Breast epithelium (tissue), 4 donors: ENCODE results near the gene GLYATL1. TPM values are rescaled to one million over a fixed set of nuclear protein-coding genes. Genes with fewer than 3 reads are reported as not detected.

Experiments
- DNase-seq, 2 donors: peaks; one replicate each; pipeline ENCODE4 v3.0.0-alpha.2; 2019; ENCODE audit warnings: low spot score in 2 of 2
- H3K27ac ChIP-seq, 2 donors: fragments of 200-600 bp; sonication (generic) in 1 of 2; one replicate each; pipeline ENCODE4 v1.5.1; 2016 to 2019; ENCODE audit warnings: mild to moderate bottlenecking in 1 of 2
- H3K27me3 ChIP-seq, 2 donors: fragments of 200-600 bp; sonication (generic) in 1 of 2; one replicate each; pipeline versions ENCODE4 v1.5.1 to v1.6.0; 2017 to 2019; ENCODE audit warnings: control low read depth in 1 of 2, mild to moderate bottlenecking in 1 of 2
- H3K36me3 ChIP-seq: fragments of 200-600 bp; one replicate; pipeline ENCODE4 v1.5.1; 2019
- H3K4me1 ChIP-seq, 2 donors: fragments of 200-600 bp; sonication (generic); one replicate each; pipeline ENCODE4 v1.5.1; 2016 to 2019; ENCODE audit warnings: control low read depth in 1 of 2
- H3K4me3 ChIP-seq, 3 donors: fragments of 200-600 bp; sonication (generic); 1 replicate in 2 of 3; 2 replicates in 1 of 3; pipeline ENCODE4 v1.5.1; 2016 to 2019; ENCODE audit warnings: mild to moderate bottlenecking in 3 of 3, moderate library complexity in 2 of 3
- H3K9me3 ChIP-seq, 2 donors: fragments of 200-600 bp; sonication (generic) in 1 of 2; one replicate each; pipeline ENCODE4 v1.5.1; 2016 to 2019; ENCODE audit warnings: control low read depth in 1 of 2
- POLR2A ChIP-seq: fragments of 450-650 bp; IDR thresholded peaks from one replicate; pipeline ENCODE4 v1.6.1; 2016; ENCODE audit warnings: antibody characterized with exemption, mild to moderate bottlenecking, moderate library complexity
- POLR2AphosphoS5 ChIP-seq, 3 donors: sonication (generic); formaldehyde crosslinking; IDR thresholded peaks; one replicate each; pipeline ENCODE4 v1.6.1; 2017; ENCODE audit warnings: antibody characterized with exemption in 3 of 3
- intact Hi-C: fragments of 100-400 bp; cut with DNase I; formaldehyde crosslinking; loops from one replicate; pipeline ENCODE4 v1.15.1; 2023; ENCODE audit warnings: low total_unique reads
- total RNA-seq, 3 donors: library from RNA; depleted of rRNA; stranded (reverse); fragments of >200 nt; gene quantifications; one replicate each; pipeline ENCODE4 v1.1.0, GENCODE V29; 2016
- TF ChIP-seq, protein P1 (sequence below), 3 donors: fragments of 450-650 bp; IDR thresholded peaks; one replicate each; pipeline ENCODE4 v1.5.1; 2016 to 2017; ENCODE audit warnings: antibody characterized with exemption in 3 of 3, mild to moderate bottlenecking in 3 of 3, moderate library complexity in 3 of 3

GLYATL1 gene
- total RNA-seq, 3 donors from 2014 or later: 0.73 to 1.6 TPM; not detected in 1

DNA sequence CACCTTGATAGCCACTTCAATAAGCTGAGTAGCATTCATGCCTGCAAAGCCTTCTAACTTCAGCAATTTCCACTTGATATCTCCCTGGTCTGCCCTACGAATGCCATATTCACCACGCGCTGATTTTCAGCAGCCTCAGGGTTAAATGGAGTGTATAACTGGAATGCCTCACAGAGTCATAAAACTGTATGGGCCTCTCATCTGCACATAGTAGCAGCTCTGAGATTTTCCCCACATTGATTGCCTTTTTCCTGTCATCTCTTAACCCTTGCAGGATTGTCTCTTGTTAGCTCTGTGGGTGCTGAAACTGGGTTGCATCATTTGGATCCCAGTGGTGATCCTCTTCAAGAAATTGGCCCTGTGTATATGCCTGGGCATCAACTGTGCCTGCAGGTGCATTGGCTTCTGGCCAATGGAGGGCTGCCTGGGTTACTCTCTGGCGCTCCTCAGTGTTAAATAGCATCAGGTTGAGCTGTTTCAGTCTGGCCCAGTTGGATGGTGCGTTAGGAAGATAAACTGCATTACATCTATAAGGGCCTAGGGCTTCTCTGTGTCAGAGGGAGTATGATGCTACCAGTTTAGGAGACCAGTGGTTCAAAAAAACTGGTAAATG is 17.4 kb upstream of the GLYATL1 start:
- intact Hi-C loops: no loop called here
- TF ChIP-seq POLR2A: no peak
- TF ChIP-seq POLR2AphosphoS5 (IDR thresholded peaks at IDR 0.05): no peak
- TF ChIP-seq, protein P1, sequence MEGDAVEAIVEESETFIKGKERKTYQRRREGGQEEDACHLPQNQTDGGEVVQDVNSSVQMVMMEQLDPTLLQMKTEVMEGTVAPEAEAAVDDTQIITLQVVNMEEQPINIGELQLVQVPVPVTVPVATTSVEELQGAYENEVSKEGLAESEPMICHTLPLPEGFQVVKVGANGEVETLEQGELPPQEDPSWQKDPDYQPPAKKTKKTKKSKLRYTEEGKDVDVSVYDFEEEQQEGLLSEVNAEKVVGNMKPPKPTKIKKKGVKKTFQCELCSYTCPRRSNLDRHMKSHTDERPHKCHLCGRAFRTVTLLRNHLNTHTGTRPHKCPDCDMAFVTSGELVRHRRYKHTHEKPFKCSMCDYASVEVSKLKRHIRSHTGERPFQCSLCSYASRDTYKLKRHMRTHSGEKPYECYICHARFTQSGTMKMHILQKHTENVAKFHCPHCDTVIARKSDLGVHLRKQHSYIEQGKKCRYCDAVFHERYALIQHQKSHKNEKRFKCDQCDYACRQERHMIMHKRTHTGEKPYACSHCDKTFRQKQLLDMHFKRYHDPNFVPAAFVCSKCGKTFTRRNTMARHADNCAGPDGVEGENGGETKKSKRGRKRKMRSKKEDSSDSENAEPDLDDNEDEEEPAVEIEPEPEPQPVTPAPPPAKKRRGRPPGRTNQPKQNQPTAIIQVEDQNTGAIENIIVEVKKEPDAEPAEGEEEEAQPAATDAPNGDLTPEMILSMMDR (IDR thresholded peaks at IDR 0.05): no peak
- Histone ChIP-seq H3K4me3 (no peak overlapping the region), H3K9me3 (peaks cover 9 to 14% of the 10 kb centered on the region in 2 donors), H3K27ac (peak overlapping the region in 1 of 2 donors; percentile 53), H3K27me3 (no peaks in the 10 kb centered on the region), H3K36me3 (no peaks in the 10 kb centered on the region), H3K4me1 (no peaks in the 10 kb centered on the region)
- DNase-seq: no peak

DNA sequence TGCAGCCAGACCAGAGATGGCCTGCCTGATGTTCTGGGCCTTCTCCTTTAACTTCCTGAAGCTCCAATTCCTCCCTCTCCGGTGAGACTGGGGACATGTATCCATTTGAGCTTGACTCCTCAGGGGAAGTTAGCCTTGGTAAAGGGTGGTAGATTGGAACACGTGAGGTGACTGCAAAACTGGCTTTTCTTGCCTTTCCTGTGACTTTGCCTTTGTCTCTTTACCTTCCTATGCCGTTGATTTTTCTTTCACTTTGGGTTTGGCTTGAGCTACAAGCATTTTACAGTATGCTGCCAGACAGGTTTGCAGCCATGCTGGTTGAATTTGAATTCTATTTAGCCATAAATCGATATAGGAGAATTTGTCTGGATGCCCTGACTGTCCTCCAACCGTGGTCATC is 16.8 kb upstream of the GLYATL1 start:
- Histone ChIP-seq H3K4me1 (no peaks in the 10 kb centered on the region), H3K27me3 (no peaks in the 10 kb centered on the region), H3K36me3 (no peaks in the 10 kb centered on the region), H3K9me3 (peaks cover 3 to 8% of the 10 kb centered on the region in 2 donors), H3K27ac (peak overlapping the region; percentile 21 to 53), H3K4me3 (no peak overlapping the region)
- intact Hi-C loops: no loop called here
- TF ChIP-seq, protein P1 (IDR thresholded peaks at IDR 0.05): no peak
- no peak for TF ChIP-seq POLR2AphosphoS5 (IDR thresholded peaks at IDR 0.05)
- no peak for TF ChIP-seq POLR2A
- DNase-seq: no peak

GRCh38 chr11:58923300-58923788 is 15.9 kb upstream of the GLYATL1 start:
- H3K4me1 ChIP-seq: no peaks in the 10 kb centered on the region
- no peak for DNase-seq
- H3K4me3 ChIP-seq: no peak overlapping the region
- no peaks in the 10 kb centered on the region for H3K36me3 ChIP-seq
- intact Hi-C loops: no loop called here
- H3K27me3 ChIP-seq: no peaks in the 10 kb centered on the region
- H3K27ac ChIP-seq: peak overlapping the region; percentile 10 to 54
- TF ChIP-seq POLR2A: no peak
- no peak for TF ChIP-seq POLR2AphosphoS5 (IDR thresholded peaks at IDR 0.05)
- TF ChIP-seq, protein P1 (IDR thresholded peaks at IDR 0.05): peak in 1 of 3 donors; percentile 20
- no peaks in the 10 kb centered on the region for H3K9me3 ChIP-seq

GRCh38 chr11:58924230-58924629 is 15.1 kb upstream of the GLYATL1 start:
- Histone ChIP-seq H3K36me3 (no peaks in the 10 kb centered on the region), H3K27me3 (no peaks in the 10 kb centered on the region), H3K9me3 (no peaks in the 10 kb centered on the region), H3K4me1 (no peaks in the 10 kb centered on the region), H3K4me3 (no peak overlapping the region), H3K27ac (peak overlapping the region in 1 of 2 donors; percentile 14)
- intact Hi-C loops: no loop called here
- DNase-seq: no peak
- TF ChIP-seq POLR2A: no peak
- TF ChIP-seq, protein P1 (IDR thresholded peaks at IDR 0.05): no peak
- TF ChIP-seq POLR2AphosphoS5 (IDR thresholded peaks at IDR 0.05): no peak

DNA sequence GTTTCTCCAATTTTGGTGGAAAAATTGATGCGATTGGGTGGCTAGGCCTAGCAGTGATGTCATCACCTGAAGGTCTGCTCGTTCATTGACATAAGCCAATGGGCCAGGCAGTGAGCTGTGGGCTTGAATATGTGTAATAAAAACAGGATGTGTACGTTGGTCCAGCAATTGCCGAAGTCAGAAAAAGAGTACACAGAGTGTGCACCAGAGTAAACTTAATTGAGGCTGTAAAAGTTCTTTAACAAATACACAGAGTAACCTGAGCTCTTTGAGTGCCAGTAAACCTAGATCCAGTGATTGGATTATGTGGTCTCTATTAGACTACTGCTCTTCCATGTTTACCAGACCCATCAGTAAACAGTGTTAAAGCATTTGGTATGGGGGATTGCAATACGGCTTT is 13.0 kb upstream of the GLYATL1 start:
- Histone ChIP-seq H3K36me3 (no peaks in the 10 kb centered on the region), H3K4me1 (no peaks in the 10 kb centered on the region), H3K9me3 (no peaks in the 10 kb centered on the region), H3K27ac (no peak overlapping the region), H3K27me3 (no peaks in the 10 kb centered on the region), H3K4me3 (no peak overlapping the region)
- DNase-seq: no peak
- intact Hi-C loops: no loop called here
- TF ChIP-seq POLR2AphosphoS5 (IDR thresholded peaks at IDR 0.05) (no peak), POLR2A (no peak)
- TF ChIP-seq, protein P1 (IDR thresholded peaks at IDR 0.05): no peak
